ENCODE data around the gene LRCH4. TPM values are rescaled to one million over a fixed set of nuclear protein-coding genes. Genes with fewer than 3 reads are reported as not detected.

Gene LRCH4
- total and polyA plus RNA-seq, 2 of the 13 experiments (the other 11 are each of a cell fraction or from before 2014, with no cell fraction given), result 7.0 to 9.3 TPM

DNA sequence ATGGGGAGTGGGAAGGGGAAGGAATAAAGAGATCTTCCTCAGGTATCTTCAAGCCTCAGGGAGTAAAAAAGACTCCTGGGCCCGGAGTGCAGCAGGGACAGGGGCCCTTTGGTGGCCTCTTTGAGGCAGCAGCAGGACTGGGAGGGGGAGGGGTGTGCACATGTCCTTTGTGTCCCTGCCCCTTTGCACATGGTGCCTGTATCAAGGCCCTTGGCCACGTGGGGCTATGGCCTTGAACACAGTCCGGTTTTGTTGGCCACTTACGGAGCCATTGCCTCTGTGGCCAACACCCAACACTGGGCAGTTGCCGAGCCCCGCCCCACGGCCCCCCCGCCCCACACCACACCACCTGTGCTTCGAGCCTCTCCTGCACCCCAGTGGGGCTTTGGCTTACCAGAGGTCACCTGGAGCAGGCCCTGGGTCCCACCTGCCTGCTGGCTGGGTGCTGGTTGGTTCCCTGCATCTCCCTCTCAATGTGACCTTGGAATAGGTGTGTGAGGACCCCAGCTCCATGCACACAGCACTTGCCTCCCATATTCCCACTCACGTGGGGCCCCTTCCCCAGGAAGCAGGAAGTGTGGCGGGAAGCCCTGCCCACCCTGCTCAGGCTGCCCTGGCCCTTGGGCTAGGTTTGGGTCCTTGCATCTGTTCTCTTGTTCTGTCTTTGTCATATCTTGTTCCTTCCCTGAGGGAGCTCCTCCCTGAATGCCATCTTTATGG, 17.6 kb downstream of the LRCH4 start (continued):
- TF ChIP-seq NFIB (CRISPR knock-in tag; IDR thresholded peaks at IDR 0.05; ENCODE audit: borderline replicate concordance) (no peak), POGK (CRISPR knock-in tag; conservative IDR thresholded peaks at IDR 0.05) (no peak; the same call in none of the 2 replicates), NR2F6 (IDR thresholded peaks at IDR 0.05) (no peak), NR2F6 (CRISPR knock-in tag; IDR thresholded peaks at IDR 0.05) (peak; percentile 76), PAWR (CRISPR knock-in tag; IDR thresholded peaks at IDR 0.05; ENCODE audit: borderline replicate concordance) (peak; percentile 33; the same call in 1 of the 2 replicates), RXRB (CRISPR knock-in tag; IDR thresholded peaks at IDR 0.05; ENCODE audit: borderline replicate concordance) (peak; percentile 81), ETV5 (CRISPR knock-in tag; IDR thresholded peaks at IDR 0.05; ENCODE audit: borderline replicate concordance) (peak; percentile 26; the same call in 1 of the 2 replicates), ZBTB8A (CRISPR knock-in tag; IDR thresholded peaks at IDR 0.05; ENCODE audit: borderline replicate concordance, low read depth) (no peak), SSRP1 (CRISPR knock-in tag; IDR thresholded peaks at IDR 0.05) (peak; percentile 47; the same call in 1 of the 2 replicates), ZBTB7B (CRISPR knock-in tag; IDR thresholded peaks at IDR 0.05) (no peak), ZBTB10 (CRISPR knock-in tag; IDR thresholded peaks at IDR 0.05; ENCODE audit: borderline replicate concordance) (peak; percentile 81), XRCC5 (optimal IDR thresholded peaks at IDR 0.05; ENCODE audit: low read length) (peak; percentile 1), TRIM24 (CRISPR knock-in tag; IDR thresholded peaks at IDR 0.05) (no peak), ZNF616 (CRISPR knock-in tag; IDR thresholded peaks at IDR 0.05; ENCODE audit: low read depth) (no peak), ZNF598 (CRISPR knock-in tag; IDR thresholded peaks at IDR 0.05; ENCODE audit: borderline replicate concordance) (no peak; the same call in 1 of the 2 replicates), GLI4 (CRISPR knock-in tag; IDR thresholded peaks at IDR 0.05; ENCODE audit: borderline replicate concordance) (no peak), ZNF543 (CRISPR knock-in tag; IDR thresholded peaks at IDR 0.05) (no peak; the same call in 1 of the 2 replicates)
- TF ChIP-seq, protein P1, sequence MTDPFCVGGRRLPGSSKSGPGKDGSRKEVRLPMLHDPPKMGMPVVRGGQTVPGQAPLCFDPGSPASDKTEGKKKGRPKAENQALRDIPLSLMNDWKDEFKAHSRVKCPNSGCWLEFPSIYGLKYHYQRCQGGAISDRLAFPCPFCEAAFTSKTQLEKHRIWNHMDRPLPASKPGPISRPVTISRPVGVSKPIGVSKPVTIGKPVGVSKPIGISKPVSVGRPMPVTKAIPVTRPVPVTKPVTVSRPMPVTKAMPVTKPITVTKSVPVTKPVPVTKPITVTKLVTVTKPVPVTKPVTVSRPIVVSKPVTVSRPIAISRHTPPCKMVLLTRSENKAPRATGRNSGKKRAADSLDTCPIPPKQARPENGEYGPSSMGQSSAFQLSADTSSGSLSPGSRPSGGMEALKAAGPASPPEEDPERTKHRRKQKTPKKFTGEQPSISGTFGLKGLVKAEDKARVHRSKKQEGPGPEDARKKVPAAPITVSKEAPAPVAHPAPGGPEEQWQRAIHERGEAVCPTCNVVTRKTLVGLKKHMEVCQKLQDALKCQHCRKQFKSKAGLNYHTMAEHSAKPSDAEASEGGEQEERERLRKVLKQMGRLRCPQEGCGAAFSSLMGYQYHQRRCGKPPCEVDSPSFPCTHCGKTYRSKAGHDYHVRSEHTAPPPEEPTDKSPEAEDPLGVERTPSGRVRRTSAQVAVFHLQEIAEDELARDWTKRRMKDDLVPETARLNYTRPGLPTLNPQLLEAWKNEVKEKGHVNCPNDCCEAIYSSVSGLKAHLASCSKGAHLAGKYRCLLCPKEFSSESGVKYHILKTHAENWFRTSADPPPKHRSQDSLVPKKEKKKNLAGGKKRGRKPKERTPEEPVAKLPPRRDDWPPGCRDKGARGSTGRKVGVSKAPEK (CRISPR knock-in tag; IDR thresholded peaks at IDR 0.05; ENCODE audit: borderline replicate concordance), result no peak; the same call in 1 of the 2 replicates
- TF ChIP-seq, protein P2, sequence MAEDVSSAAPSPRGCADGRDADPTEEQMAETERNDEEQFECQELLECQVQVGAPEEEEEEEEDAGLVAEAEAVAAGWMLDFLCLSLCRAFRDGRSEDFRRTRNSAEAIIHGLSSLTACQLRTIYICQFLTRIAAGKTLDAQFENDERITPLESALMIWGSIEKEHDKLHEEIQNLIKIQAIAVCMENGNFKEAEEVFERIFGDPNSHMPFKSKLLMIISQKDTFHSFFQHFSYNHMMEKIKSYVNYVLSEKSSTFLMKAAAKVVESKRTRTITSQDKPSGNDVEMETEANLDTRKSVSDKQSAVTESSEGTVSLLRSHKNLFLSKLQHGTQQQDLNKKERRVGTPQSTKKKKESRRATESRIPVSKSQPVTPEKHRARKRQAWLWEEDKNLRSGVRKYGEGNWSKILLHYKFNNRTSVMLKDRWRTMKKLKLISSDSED (CRISPR knock-in tag; IDR thresholded peaks at IDR 0.05), result no peak
- TF ChIP-seq, protein P3, sequence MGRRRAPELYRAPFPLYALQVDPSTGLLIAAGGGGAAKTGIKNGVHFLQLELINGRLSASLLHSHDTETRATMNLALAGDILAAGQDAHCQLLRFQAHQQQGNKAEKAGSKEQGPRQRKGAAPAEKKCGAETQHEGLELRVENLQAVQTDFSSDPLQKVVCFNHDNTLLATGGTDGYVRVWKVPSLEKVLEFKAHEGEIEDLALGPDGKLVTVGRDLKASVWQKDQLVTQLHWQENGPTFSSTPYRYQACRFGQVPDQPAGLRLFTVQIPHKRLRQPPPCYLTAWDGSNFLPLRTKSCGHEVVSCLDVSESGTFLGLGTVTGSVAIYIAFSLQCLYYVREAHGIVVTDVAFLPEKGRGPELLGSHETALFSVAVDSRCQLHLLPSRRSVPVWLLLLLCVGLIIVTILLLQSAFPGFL (CRISPR knock-in tag; IDR thresholded peaks at IDR 0.05), result no peak

Measured in HepG2 (cell line).